Caki2 (cell line): ENCODE data around the gene PHC2. TPM values are rescaled to one million over a fixed set of nuclear protein-coding genes. Genes with fewer than 3 reads are reported as not detected.

Source experiments
- DNase-seq: peaks from one replicate; pipeline ENCODE4 v3.0.0-alpha.2; 2015; ENCODE audit warnings: low read depth
- in situ Hi-C: cut with HindIII; loops from 2 replicates; pipeline ENCODE4 v1.10.0; 2016; ENCODE audit warnings: low sequenced_read_pairs, low pct_unique_long_range_greater_than_20kb, mixed read lengths
- total RNA-seq: library from RNA; depleted of rRNA; stranded (reverse); fragments of >200 nt; shearing (Covaris generic); gene quantifications from 2 replicates; pipeline ENCODE4 v1.2.3, GENCODE V29; 2014; ENCODE audit warnings: low replicate concordance

The PHC2 gene
- total RNA-seq, 1 experiment from 2014 or later = 82.5 TPM

- in situ Hi-C loops = no loop called here
- peak; percentile 67 for DNase-seq
Measured at GRCh38 chr1:33455539-33456501, 24.9 kb upstream of the PHC2 start.

- DNase-seq = no peak
- in situ Hi-C loops = no loop called here
Measured at GRCh38 chr1:33454646-33455282, 23.9 kb upstream of the PHC2 start.

- in situ Hi-C loops = no loop called here
- no peak for DNase-seq
Measured at GRCh38 chr1:33446590-33446989, 15.7 kb upstream of the PHC2 start.

- DNase-seq = no peak
- in situ Hi-C loops = no loop called here
Measured at GRCh38 chr1:33445108-33445507, 14.2 kb upstream of the PHC2 start.

GRCh38 chr1:33443705-33444180 is 12.8 kb upstream of the PHC2 start:
- no peak for DNase-seq
- in situ Hi-C loops = no loop called here

GRCh38 chr1:33443080-33443704 is 12.3 kb upstream of the PHC2 start:
- in situ Hi-C loops = no loop called here
- no peak for DNase-seq

GRCh38 chr1:33442141-33442540 is 11.2 kb upstream of the PHC2 start:
- DNase-seq = no peak
- in situ Hi-C loops = no loop called here

- in situ Hi-C loops = no loop called here
- no peak for DNase-seq
Measured at GRCh38 chr1:33441088-33441745, 10.3 kb upstream of the PHC2 start.

GRCh38 chr1:33439662-33440061 is 8.8 kb upstream of the PHC2 start:
- in situ Hi-C loops = no loop called here
- no peak for DNase-seq

GRCh38 chr1:33438364-33439160 is 7.7 kb upstream of the PHC2 start:
- in situ Hi-C loops = no loop called here
- DNase-seq = no peak

- in situ Hi-C loops = no loop called here
- DNase-seq = no peak
Measured at GRCh38 chr1:33436557-33437285, 5.8 kb upstream of the PHC2 start.

- no peak for DNase-seq
- in situ Hi-C loops = no loop called here
Measured at GRCh38 chr1:33435096-33435820, 4.4 kb upstream of the PHC2 start.

- in situ Hi-C loops = no loop called here
- no peak for DNase-seq
Measured at GRCh38 chr1:33434363-33434750, 3.5 kb upstream of the PHC2 start.

- in situ Hi-C loops = no loop called here
- DNase-seq = peak; percentile 81
Measured at GRCh38 chr1:33433509-33434362, 2.8 kb upstream of the PHC2 start.

GRCh38 chr1:33429856-33430691 is 821 bp downstream of the PHC2 start:
- in situ Hi-C loops = no loop called here
- peak; percentile 9 for DNase-seq
